Activated T-helper 1 cell treated with Interleukin-2 at 50 U/mL for 16 hours (primary cell): ENCODE measurements around the gene DCLRE1B.
"Not testable (repeated sequence)": the region's sequence is repeated elsewhere in the genome, so short reads cannot be mapped to it uniquely, and the experiment has no call there.

Experiments
- DNase-seq: peaks from one replicate; pipeline ENCODE4 v3.0.0-alpha.2; 2020; ENCODE audit warnings: low read depth

Gene DCLRE1B

DNA sequence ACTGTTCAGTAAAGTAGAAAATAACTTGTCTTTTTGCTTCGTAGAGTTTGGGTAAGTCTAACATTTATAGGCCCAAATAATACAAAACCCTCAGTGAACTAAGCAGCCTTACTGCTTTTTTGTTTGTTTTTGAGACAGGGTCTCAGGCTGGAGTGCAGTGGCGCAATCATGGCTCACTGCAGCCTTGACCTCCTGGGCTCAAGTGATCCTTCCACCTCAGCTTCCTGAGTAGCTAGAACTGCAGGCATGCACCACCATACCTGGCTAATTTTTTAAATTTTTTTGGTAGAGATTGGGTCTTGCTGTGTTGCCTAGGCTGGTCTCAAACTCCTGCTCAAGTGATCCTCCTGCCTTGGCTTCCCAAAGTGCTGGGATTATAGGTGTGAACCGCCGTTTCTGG is 43.0 kb downstream of the DCLRE1B start:
- not testable (repeated sequence) for DNase-seq

GRCh38 chr1:113949007-113949406 is 43.9 kb downstream of the DCLRE1B start:
- DNase-seq: no peak

DNA sequence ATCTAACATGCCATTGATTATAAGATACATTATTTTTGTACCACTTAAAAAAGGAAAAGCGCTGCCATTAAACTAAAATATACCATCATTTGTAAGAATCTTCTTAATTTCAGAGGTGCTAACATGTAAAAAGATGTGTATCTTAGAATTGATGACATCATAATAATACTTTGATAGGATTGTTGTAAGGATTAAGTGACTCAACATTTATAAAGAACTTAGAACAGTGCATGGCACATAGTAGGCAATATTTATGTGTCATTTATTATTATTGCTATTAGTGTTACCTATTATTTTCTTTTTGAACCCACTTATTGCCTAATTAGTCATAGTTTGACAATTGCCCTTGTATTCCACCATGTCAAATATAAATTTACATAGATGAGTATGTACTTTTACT is 45.8 kb downstream of the DCLRE1B start:
- DNase-seq: no peak

DNA sequence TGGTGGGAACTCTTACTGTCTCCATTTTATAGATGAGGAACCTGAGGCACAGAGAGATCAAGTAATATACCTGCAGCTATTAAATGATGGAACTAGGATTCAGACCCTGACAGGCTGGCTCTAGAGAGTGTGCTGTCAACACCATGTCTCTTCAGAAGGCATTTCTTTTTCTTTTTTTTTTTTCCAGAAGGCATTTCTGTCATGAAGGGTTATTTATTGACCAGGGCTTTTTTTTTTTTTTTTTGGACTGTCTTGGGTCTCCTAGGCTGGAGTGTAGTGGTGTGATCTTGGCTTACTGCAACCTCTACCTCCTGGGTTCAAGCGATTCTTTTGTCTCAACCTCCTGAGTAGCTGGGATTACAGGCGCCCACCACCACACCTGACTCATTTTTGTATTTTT is 46.6 kb downstream of the DCLRE1B start:
- DNase-seq: no peak

DNA sequence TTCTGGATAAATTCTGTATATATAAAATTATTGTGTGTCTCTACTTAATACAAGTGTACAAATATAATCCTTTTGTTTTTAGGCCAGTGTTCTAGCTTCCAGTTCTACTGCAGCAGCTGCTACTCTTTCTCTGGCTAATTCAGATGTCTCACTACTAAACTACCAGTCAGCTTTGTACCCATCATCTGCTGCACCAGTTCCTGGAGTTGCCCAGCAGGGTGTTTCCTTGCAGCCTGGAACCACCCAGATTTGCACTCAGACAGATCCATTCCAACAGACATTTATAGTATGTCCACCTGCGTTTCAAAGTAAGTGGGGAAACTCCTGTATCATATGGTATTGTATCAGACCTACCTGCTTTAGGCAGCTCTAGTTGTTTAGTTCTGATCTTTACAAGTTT is 52.9 kb downstream of the DCLRE1B start:
- no peak for DNase-seq

GRCh38 chr1:113958691-113959090 is 53.6 kb downstream of the DCLRE1B start:
- no peak for DNase-seq

DNA sequence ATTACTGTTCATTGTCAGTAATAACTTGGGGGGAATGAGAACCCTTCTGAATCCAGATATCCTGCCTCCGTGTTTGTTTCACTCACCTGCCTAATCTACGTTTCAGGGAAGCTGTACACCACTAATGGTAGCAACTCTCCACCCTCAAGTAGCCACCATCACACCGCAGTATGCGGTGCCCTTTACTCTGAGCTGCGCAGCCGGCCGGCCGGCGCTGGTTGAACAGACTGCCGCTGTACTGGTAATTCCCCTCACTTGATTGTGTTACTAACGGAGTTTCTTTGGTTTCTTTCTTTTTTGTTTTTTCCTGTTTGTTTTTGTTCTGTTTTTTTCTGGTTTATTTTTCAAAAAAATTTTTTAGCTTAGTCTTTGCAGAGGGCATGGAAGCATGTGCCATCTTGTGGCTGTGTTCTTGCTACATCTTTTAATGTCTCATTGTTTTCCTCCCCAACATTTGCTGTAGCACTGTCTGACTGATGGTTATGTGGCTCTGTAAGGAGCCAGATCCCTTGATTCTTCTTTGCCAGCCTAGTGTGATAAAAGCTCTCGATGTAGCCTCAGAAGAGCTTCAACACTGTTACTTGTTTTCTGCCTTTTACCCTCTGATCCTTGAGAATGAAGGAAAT is 58.3 kb downstream of the DCLRE1B start:
- no peak for DNase-seq
